HK-2 (cell line): ENCODE results near the gene RAB27A.
A peak's percentile ranks its signal among the peaks of the same experiment; 100 is the strongest.

ENCODE experiments used
- DNase-seq: peaks from one replicate; pipeline ENCODE4 v3.0.0-alpha.2; 2018; ENCODE audit not compliant: unreplicated experiment

RAB27A gene

DNA sequence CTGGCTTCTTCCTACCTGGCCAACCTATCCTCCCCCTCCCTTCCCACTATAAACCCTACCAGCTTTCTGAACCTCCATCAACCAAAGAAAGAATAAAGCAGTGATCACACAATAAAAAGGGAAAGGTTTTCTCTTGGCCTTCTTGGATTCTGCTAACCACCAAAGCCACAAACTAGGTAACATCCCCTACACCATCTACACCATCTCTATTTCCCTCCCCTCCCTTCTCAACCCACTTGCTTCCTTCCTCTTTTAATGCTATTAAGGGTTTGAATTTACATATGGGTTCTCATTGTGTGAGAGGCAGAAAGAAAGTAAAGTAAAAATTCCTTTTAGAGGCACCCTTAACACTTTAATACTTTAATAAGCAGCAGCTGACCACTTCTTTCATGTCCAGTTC is 67.0 kb downstream of the RAB27A start:
- no peak for DNase-seq

DNA sequence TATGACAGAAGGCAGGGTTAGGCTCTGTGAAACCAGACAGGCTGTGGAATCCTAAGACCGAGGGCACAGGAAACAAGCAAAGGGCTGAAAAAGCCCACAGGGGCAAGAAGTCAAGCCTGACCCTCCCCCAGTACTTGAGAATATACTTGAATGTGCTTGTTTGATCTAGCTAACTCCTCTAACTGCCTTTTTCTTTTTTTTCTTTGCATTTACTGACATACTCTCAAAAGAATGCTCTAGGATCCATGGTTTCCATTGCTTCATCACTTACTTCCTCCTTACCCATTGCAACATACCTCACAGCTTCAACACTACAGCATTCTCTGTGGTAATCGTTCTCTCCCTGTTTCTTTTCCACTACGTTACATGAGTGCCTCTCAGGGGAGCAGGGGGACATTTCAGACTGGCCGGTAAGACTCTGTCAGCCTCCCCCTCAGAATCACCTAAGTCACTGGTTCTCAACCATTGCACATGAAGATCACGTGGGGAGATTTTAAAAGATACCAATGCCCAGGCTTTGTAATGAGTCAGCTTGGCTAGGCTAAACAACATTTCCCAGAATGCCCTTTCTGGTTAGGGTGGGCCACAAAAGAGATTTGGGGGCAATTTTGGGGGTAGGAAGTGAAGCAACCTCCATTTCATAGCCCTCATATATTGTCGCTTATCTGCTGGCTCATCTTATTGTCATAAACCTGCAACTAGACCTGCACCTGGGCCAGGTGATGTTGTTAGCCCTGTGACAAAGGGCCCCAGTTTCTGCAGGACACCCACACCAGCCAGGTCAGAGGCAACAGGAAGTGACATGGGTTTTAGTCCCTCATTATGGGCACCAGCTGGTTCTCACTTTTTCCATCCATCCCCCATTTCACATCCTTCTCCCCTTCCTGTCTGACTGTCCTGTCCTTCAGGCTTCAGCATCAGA is 68.3 kb downstream of the RAB27A start:
- DNase-seq, result peak; percentile 44

DNA sequence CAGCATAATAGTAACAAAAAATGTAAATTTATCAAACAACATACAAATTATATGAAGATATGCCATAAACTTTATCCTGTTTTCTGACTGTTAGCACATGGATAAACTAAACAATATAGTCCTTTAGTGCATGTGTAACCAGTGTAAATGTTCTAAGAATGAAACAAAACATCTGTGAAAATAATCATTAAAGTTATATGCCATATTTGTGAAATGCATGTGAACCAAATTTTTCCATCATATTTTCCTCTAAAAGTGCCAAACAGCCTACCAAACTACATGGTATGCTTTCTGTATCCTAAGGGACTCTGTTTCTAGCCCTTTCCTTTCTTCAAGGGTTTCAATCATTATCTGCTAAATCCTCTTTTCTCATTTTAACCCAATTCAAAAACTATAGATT is 69.0 kb downstream of the RAB27A start:
- DNase-seq, result no peak

DNA sequence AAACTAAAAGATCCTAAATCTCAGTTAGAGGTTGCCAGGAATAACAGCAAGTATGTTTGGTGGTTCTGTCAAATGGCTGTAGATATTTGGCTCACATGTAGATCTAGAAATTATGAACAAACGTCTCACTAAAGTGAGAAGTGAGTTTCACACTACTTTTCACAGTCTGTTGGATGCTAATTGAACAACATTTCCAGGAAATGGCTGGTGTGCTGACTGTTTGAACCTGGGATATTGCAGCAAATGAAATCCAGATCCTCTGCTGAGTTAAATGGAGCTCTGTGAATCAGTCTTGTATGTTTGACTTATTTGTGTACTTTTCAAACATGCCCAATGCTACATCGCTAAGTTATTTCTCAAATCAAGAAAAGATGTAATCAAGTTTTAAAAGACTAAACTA is 71.6 kb downstream of the RAB27A start:
- DNase-seq, result no peak

DNA sequence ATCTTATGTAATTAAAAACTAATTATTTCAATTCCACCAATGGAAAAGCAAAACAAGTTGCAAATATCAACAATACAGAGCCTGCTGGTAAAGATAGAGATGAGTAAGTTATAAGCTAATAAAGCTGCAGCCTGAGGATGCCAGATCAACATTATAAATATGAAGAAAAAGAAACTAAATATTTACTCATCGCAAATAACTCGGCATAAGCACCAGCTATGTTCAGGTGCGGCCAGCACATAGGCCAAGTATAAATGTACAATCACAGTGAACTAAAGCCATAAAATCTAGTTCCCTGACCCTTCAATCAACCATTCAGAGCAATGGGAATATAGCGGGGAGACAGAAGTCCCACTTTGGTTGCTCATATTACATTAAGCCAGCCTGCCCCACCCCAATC is 85.1 kb downstream of the RAB27A start:
- DNase-seq, result no peak

DNA sequence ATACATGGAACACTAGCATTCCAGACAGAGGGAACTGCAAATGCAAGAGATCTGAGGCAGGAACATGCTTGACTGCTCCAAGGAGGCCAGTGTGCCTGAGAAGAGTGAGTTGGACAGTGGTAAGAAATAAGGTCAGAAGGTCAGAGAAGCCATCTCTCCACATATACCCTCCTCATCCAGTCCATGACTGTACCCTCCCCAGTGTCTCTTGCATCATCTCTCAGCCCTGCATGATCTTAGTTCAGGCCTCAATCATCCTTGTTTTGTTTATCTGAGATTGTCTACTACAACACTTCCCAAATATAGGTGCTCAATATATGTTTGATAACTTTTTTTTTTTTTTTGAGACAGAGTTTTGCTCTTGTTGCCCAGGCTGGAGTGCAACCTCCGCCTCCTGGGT is 87.4 kb downstream of the RAB27A start:
- no peak for DNase-seq

DNA sequence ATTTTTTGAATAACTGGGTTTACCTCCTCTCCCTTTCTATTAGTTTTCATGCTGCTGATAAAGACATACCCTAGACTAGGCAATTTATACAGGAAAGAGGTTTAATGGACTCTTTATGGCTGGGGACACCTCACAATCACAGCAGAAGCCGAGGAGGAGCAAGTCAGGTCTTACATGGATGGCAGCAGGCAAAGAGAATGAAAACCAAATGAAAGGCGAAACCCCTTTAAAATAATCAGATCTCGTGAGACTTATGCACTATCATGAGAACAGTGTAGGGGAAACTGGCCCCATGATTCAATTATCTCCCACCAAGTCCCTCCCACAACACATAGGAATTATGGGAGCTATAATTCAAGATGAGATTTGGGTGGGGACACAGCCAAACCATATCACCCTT is 90.9 kb downstream of the RAB27A start:
- no peak for DNase-seq

DNA sequence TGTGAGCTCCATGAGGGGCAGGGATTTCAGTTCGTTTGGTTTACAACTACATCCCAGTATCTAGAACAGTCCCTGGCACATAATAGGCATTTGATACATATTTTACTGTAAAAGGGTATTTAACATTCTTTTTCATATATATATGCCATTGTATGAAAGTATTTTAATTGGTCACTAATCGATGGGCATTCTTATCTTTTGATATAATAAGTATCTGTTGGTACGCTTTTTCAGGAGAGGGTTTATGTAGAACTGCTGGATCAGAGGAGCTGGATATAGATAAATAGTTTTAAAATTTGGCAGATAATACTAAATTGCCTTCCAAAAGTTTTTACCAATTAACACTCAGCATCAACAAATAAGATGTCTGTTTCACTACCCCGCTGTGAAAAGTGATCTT is 91.9 kb downstream of the RAB27A start:
- no peak for DNase-seq

DNA sequence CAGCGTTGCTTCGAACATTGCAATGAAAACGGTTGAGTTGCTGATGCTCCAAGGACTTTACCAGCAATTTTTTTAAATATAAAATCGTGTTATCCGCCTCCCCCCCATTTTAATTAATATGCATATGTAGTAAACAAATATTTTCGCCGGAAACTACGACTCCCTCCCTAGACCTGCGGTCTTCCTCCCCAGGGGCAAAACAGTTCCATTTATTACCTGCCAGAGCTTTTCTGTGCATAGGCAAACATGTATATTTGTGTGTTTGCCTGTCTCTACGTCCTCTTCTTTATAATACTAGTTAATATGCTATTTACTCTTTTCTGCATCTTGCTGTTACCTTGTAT is 92.3 kb downstream of the RAB27A start:
- DNase-seq, result no peak

DNA sequence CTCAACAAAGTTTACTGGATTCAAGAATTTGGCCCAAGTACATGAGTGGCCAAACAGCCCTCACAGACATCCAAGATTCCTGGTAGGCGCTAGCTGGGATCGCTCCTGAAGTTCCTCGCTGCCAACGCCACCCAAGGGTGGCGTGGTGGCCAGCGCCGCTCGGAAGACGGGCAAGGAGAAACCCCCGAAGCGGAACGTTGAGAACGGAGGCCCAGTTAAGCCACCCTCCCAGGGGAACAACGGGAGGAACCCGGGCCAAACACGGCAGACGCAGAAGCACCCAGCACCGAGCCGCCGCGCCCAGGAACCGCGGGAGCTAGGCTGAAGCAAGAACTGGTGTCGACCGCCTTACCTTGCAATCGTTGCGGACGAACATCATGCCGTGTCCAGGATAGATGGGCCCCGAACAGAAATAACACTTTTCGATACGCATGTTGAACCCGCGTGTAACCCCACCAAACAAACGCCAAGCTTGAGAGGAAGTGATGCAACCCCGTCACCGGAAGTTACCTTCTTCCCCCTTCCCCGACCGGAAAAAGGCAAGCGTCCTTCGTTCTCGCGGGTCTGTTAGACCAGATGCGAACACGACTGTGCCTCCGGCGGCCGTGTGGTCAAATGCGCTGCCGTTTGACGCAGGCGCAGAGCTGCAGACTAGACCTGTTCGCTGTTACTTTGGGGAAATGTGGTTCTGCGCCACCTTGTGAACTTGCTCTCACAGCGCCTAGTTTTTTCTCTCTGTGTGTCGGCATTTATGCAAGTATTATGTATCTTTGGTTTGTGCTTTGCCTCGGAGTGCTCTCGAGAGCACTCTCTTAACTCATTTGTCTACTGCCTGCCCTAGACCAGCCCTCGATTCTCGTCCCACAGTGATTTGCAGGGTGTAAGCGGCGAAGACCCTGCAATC is 92.9 kb downstream of the RAB27A start, which contains the start of gene RSL24D1:
Gene RSL24D1, minus strand, starts transcription at position 484 of the 904 bp plus-strand sequence. Its CDS starts 51 bp downstream, at position 433.
- DNase-seq, result peak; percentile 90

DNA sequence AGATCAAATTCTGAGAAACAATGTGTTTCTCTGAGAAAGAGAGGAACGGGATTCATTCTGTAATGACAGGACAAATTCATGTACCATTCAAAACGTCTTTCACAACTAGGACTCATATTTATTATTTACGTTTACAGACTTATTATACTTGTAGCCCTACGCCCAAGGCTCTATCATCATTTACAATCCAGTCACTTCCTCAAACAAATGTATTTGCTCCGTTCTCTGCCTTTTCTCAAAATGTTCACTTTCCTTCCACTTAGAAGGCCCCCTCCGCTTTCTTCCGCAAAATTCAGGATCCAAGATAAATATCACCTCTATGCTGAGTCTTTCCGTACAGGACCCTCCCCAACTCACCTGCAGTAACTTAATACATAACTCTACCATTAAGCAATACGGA is 93.6 kb downstream of the RAB27A start:
- DNase-seq, result no peak

DNA sequence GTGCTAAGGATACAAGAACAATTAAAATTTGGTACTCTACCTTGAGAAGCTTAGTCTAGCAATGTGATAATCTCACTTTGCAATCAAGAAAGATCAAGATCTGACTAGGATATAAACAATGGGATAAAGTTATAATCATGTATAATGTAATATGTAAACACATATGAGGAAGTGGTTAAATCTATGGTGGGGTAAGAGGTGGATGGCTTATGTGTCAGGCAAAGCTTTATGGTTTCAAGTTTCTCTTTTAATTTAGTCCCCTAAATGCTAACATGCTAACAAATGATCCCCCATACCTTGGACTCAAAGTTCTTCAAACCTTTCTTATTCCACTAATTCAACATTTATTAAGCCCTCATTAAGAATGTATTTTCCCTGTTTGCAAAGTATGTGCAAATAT is 95.4 kb downstream of the RAB27A start:
- no peak for DNase-seq

DNA sequence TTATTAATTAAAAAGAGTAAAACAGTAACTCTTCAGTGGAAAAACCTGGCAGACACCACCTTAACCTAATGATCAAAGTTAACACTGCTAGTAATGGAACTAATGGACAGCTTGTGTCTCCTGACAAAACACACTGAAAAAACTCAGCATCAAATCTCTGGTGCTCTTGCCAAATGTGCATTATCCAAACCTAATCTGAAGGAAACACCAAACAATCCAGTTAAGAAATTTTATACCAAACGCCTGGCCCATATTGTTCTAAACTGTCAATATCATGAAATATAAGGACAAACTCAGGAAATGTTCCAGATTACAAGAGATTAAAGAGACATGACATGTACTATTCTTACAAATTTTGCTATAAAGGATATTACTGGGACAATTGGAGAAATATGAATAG is 103.3 kb downstream of the RAB27A start:
- DNase-seq, result no peak

DNA sequence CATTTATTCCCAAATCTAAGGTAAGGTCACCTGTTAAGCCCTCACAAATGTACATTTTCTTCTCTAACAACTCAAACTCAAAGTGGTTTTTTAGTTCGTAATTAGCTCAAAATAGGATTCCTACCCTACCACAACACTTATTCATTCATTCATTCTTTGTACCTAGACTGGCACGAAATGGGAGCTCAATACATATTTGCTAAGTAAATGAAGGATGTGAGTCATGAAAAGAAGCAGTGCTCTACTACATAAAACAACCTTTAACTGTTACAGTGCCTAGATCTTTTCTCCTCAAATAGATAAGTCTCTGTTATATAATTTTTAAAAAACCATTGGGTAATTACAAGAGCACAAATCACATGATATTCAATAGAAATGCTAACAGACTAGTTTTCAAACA is 105.9 kb downstream of the RAB27A start:
- DNase-seq, result no peak

DNA sequence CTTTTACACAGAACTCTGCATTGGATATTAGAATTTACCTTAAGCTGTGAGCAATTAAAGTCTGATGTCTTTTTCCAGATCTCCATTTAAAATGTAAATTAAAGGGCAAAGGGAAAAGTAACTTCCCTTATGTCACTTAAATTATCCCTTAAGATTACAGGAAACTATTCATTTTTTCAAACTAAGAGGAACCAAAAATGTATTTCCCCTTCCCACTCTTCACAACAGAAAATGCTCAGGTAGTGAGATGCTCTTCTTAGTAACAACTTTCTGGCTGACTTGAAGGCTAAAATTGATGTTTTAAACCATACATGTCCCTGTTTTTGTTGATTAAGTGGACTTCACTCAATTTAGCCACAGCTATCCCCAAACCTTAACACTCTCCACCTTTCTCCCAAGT is 110.5 kb downstream of the RAB27A start:
- DNase-seq, result no peak

DNA sequence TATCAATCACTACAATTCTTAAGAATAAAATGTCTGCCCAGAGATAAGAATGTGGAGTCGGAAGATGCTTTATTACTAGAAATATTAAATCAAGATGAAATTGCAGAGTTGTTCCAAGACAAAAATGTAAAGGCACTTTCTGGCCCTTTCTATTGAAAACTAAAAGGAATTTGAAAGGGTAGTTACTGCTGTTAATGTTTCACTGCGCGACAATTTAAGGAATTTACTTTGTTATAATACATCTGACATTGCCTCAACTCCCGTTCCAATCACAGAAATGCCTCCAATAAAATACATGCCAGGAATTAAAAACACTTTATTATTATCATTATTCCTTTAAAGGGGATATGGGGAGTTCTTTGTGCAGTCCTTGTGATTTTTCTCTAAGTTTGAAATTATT is 119.3 kb downstream of the RAB27A start:
- no peak for DNase-seq

DNA sequence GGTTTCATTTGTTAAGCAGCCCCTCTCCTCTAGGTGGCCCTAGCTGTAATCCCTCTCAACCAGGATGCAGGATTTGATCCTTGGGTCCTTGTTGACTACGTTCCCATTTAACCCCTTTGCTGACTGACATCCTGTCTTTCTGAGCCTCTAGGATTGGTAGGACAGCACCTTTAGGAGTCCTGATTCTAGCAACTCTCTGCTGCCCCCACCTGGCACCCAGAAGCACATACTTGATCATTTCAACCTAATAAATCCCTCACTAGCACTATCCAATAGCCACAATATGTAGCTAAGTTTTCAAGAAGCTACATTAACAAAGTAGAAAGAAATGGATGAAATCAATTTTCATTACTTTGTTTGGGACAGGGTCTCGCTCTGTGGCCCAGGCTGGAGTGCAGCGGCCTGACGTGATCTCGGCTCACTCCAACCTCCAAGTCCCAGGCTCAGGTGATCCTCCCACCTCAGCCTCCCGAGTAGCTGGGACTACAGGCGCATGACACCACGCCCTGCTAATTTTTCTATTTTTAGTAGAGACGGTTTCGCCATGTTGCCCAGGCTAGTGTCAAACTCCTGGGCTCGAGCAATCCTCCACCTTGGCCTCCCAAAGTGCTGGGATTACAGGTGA is 121.2 kb downstream of the RAB27A start:
- peak; percentile 57 for DNase-seq

DNA sequence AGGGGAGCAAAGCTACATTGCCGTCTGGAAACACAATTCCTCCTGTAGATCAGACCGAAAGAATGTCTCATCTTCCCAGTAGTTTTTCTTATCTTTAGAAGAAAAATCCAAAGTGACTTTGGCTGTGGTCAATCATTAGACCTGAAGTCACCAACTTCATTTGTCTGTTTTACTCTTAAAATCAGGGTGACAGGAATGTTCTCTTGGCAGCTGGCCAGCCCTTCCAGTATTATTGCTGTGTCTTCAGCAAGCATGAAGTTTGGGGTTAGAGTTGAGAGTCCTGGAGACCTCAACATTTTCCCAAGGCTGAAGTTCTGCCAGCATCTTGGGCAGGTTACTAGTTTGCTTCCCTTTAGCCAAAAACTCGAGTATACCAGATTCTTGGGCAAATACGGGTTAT is 125.3 kb downstream of the RAB27A start:
- no peak for DNase-seq
